Measurements from ENCODE around the gene ZNF333. TPM values are rescaled to one million over a fixed set of nuclear protein-coding genes. Genes with fewer than 3 reads are reported as not detected.

ZNF333 gene
- polyA plus RNA-seq, 3 donors = 7.6 to 43.0 (median 9.3) TPM

DNA sequence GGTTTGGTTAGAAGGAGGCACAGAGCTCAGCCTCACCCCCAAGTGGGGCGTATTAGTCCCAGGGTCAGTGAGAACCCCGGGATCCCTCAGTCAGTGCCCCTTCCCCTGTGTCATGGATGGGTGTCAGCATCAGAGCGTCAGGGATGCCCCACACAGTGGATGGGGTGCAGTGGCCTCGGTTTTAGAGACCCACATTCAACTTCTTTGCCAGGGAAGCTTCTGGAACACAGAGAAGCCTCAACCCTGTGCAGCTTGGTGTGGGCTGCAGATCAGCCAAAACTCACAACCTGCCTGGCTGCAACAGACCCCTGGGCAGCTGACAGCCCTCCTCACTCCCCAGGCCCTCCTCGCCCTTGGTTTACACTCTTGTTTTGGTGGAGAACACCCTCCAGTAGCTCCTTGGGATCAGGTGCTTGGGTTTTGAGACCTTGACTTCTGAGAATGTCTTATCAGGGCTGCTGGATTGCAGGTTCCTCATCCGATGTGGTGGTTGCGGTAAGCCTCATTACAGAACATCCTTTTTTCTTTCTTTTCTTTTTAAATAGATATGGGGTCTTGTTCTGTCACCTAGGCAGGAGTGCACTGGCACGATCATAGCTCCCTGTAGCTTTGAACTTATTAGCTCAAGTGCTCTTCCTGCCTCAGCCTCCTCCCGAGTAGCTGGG, 11.0 kb downstream of the ZNF333 start:
- H3K27me3 ChIP-seq (ENCODE audit: control insufficient read depth in 2 of 2, insufficient read depth in 2 of 2, low read length in 2 of 2) = no peaks in the 10 kb centered on the region
- intact Hi-C loops (cut with micrococcal nuclease) = no loop called here
- no peak overlapping the region for H3K9ac ChIP-seq (ENCODE audit: insufficient read depth, low read length, poor library complexity, severe bottlenecking)
- no peaks in the 10 kb centered on the region for H3K79me2 ChIP-seq (ENCODE audit: insufficient read depth, low read length)
- peaks cover 82 to 95% of the 10 kb centered on the region in 2 donors for H3K36me3 Mint-ChIP-seq
- peaks cover 1 to 30% (median 14%) of the 10 kb centered on the region in 7 donors for H3K9me3 Mint-ChIP-seq
- no peak overlapping the region for H3K4me2 ChIP-seq (replicated peaks; ENCODE audit: extremely low read depth, low read length, poor library complexity, severe bottlenecking)
- TF ChIP-seq, protein P1, sequence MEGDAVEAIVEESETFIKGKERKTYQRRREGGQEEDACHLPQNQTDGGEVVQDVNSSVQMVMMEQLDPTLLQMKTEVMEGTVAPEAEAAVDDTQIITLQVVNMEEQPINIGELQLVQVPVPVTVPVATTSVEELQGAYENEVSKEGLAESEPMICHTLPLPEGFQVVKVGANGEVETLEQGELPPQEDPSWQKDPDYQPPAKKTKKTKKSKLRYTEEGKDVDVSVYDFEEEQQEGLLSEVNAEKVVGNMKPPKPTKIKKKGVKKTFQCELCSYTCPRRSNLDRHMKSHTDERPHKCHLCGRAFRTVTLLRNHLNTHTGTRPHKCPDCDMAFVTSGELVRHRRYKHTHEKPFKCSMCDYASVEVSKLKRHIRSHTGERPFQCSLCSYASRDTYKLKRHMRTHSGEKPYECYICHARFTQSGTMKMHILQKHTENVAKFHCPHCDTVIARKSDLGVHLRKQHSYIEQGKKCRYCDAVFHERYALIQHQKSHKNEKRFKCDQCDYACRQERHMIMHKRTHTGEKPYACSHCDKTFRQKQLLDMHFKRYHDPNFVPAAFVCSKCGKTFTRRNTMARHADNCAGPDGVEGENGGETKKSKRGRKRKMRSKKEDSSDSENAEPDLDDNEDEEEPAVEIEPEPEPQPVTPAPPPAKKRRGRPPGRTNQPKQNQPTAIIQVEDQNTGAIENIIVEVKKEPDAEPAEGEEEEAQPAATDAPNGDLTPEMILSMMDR (IDR thresholded peaks at IDR 0.05) = no peak
- H3K9me3 ChIP-seq (replicated peaks in 1 of 2; ENCODE audit: control insufficient read depth in 1 of 2, insufficient read depth in 1 of 2, low read length in 2 of 2) = peaks cover 0 to 17% of the 10 kb centered on the region in 2 donors
- no peak overlapping the region for H3K27ac ChIP-seq (ENCODE audit: low read depth in 1 of 2, low read length in 2 of 2)
- no peak overlapping the region for H2AFZ ChIP-seq (ENCODE audit: insufficient read depth, low read depth, low read length, poor library complexity, severe bottlenecking)
- H3K36me3 ChIP-seq (replicated peaks in 1 of 2; ENCODE audit: control insufficient read depth in 1 of 2, insufficient read depth in 2 of 2, low read length in 2 of 2) = peaks cover 87 to 94% of the 10 kb centered on the region in 2 donors
- peaks cover 14% of the 10 kb centered on the region for H4K20me1 ChIP-seq (ENCODE audit: insufficient read depth, low read length)
- H3K27me3 Mint-ChIP-seq (ENCODE audit: low read depth in 3 of 3) = no peaks in the 10 kb centered on the region
- H3K27ac Mint-ChIP-seq = peak overlapping the region in 3 of 7 donors; percentile 36 to 57 (median 37)
- no peak overlapping the region for H3K4me3 Mint-ChIP-seq
- WGBS (ENCODE audit: insufficient coverage) = 100% methylated on average over 4 of the region's 9 CpGs
- H3K4me1 ChIP-seq (ENCODE audit: control insufficient read depth in 1 of 2, insufficient read depth in 2 of 2, low read length in 2 of 2) = no peaks in the 10 kb centered on the region
- DNase-seq = no peak
- no peaks in the 10 kb centered on the region for H3K4me1 Mint-ChIP-seq
- no peak overlapping the region for H3K4me3 ChIP-seq (replicated peaks in 1 of 3; ENCODE audit: low read depth in 2 of 3, low read length in 3 of 3)

DNA sequence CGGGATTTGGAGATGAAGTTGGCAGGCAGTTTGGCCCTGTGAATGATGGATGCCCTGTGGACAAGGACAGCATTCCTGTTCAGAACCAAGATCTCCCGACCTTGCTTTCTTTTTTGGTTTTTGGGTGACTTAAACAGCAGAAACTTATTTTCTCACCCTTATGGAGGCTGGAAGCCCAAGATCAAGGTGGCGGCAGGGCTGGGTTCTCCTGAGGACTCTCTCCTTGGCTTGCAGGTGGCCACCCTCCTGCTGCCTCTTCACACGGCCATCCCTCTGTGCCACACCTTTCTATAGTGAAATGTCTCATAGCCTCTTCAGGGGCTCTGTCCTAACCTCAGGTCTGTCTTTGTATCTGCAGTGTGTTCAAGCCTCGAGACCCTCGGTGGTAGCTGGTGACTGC, 14.0 kb downstream of the ZNF333 start:
- no peak overlapping the region for H3K4me3 ChIP-seq (replicated peaks in 1 of 3; ENCODE audit: low read depth in 2 of 3, low read length in 3 of 3)
- no peaks in the 10 kb centered on the region for H3K4me1 ChIP-seq (ENCODE audit: control insufficient read depth in 1 of 2, insufficient read depth in 2 of 2, low read length in 2 of 2)
- TF ChIP-seq, protein P1 (IDR thresholded peaks at IDR 0.05) = no peak
- H3K36me3 Mint-ChIP-seq = peaks cover 88 to 95% of the 10 kb centered on the region in 2 donors
- H3K27ac ChIP-seq (ENCODE audit: low read depth in 1 of 2, low read length in 2 of 2) = peak overlapping the region in 1 of 2 donors; percentile 18
- H3K36me3 ChIP-seq (replicated peaks in 1 of 2; ENCODE audit: control insufficient read depth in 1 of 2, insufficient read depth in 2 of 2, low read length in 2 of 2) = peaks cover 91 to 100% of the 10 kb centered on the region in 2 donors
- peaks cover 8 to 17% of the 10 kb centered on the region in 2 donors for H3K9me3 ChIP-seq (replicated peaks in 1 of 2; ENCODE audit: control insufficient read depth in 1 of 2, insufficient read depth in 1 of 2, low read length in 2 of 2)
- WGBS (ENCODE audit: insufficient coverage) = 100% methylated on average over 2 of the region's 6 CpGs
- H3K27ac Mint-ChIP-seq = peak overlapping the region in 2 of 7 donors; percentile 13 to 67
- H3K27me3 Mint-ChIP-seq (ENCODE audit: low read depth in 3 of 3) = no peaks in the 10 kb centered on the region
- H2AFZ ChIP-seq (ENCODE audit: insufficient read depth, low read depth, low read length, poor library complexity, severe bottlenecking) = no peak overlapping the region
- H3K9ac ChIP-seq (ENCODE audit: insufficient read depth, low read length, poor library complexity, severe bottlenecking) = no peak overlapping the region
- intact Hi-C loops (cut with micrococcal nuclease) = no loop called here
- peaks cover 1 to 39% (median 28%) of the 10 kb centered on the region in 7 donors for H3K9me3 Mint-ChIP-seq
- no peak overlapping the region for H3K4me2 ChIP-seq (replicated peaks; ENCODE audit: extremely low read depth, low read length, poor library complexity, severe bottlenecking)
- no peak overlapping the region for H3K4me3 Mint-ChIP-seq
- H3K4me1 Mint-ChIP-seq = no peaks in the 10 kb centered on the region
- H3K79me2 ChIP-seq (ENCODE audit: insufficient read depth, low read length) = no peaks in the 10 kb centered on the region
- H4K20me1 ChIP-seq (ENCODE audit: insufficient read depth, low read length) = peaks cover 8% of the 10 kb centered on the region
- H3K27me3 ChIP-seq (ENCODE audit: control insufficient read depth in 2 of 2, insufficient read depth in 2 of 2, low read length in 2 of 2) = no peaks in the 10 kb centered on the region
- no peak for DNase-seq
